GM21737 (cell line): ENCODE measurements around the gene DIAPH3.
"Not testable (repeated sequence)": the region's sequence is repeated elsewhere in the genome, so short reads cannot be mapped to it uniquely, and the experiment has no call there.

Source experiments
- ATAC-seq: cut with Tn5 transposase; IDR thresholded peaks from one replicate; pipeline ENCODE4 v1.9.1; 2021; ENCODE audit warnings: mild to moderate bottlenecking, moderate library complexity; ENCODE audit not compliant: unreplicated experiment

Gene DIAPH3

GRCh38 chr13:60095300-60095699 lies 68.4 kb downstream of the DIAPH3 start:
- no peak for ATAC-seq

DNA sequence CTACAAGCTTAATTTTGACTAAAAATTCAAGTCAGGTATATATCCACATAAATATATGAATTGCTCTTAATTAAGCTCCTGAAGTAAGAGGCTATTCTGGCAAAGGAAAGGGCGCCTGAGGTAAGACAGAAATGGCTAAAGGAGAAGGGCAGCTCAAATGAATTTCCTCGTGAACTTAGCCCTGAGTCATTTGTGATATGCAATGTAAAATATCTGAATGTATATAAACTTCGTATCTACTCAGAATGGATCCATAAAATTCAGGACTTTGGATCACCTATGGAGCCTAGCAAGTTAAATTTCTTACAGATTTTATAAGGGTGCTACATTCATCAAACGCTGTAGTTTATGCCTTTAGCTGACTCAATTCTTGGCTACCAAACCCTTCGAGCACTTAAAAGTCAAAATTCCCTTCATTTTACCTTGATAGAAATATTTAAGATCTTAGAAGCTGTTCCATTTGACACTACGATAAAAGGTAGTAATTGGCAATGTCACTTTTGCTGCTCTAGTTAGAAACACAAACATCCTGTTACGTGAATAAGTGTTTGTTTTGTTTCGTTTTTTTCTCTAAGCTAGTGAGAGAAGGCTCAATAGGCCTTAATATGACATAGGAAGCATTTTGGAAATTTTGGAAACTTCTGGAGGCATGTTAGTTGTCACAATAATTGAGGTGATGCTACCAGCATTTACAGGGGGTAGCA lies 69.2 kb downstream of the DIAPH3 start:
- no peak for ATAC-seq

DNA sequence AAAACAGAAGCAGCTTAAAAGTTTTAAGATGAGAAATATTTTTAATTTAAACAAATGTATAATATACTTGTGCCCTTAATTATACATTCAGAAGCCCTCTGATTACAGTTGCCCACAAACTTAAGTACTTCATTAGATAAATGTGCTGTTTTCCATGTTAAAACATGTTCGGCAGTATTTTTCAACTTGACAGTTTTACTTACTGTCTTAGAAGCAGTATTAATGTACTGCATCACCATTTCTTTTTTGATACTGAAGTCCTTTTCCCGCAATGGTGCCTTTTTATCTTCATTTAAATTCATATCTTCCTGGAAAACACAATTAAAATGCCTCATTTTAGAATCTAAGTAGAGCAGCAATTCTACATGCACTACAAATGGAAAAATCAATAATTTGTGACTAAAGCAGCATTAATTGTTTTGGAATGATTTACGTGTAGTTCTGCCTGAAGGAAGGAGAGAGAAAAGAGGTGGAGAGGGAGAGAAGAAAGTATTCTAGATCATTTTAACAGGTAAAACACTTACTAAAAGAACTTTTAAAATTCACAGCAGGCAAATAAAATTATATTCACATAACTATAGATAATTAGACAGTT lies 70.2 kb downstream of the DIAPH3 start:
- ATAC-seq, result no peak

DNA sequence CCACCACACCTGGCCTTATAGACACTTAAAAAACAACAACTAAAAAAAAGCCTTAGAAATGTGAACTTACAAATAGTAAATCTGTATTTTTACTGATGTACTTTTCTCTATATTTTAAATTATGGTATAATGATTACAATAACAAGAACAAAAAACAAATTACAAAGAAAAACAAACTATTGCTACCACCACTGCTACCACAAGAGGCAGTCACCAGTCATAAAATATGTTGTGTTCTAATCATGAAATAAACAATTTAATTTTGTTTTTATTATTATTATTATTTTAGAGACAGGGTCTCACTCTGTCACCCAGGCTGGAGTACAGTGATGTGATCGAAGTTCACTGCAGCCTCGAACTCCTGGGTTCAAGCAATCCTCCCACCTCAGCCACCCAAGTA lies 72.2 kb downstream of the DIAPH3 start:
- ATAC-seq, result no peak

- no peak for ATAC-seq
Measured at GRCh38 chr13:60090574-60090973, 73.2 kb downstream of the DIAPH3 start.

- not testable (repeated sequence) for ATAC-seq
Measured at GRCh38 chr13:60083780-60084179, 79.9 kb downstream of the DIAPH3 start.

GRCh38 chr13:60080850-60081249 lies 82.9 kb downstream of the DIAPH3 start:
- ATAC-seq, result no peak

DNA sequence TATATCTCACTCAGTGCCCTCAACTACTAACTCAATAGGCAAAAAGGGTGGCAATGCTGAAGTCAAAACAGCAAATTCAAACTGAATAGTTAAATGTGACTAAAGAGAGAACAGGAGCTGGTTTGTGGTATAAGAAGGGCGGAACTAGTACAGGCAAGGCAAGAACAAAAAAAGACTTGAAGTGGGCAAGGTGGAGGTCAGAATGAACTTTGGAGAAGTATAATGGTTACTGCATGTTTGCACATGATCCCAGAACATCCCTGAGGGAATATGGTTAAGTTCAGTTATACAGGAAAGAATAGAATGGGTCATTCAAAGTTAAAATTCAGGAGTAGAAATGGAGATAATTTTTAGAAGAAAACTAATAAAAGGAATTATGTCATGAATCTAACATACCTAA lies 85.5 kb downstream of the DIAPH3 start:
- no peak for ATAC-seq

GRCh38 chr13:60075850-60076249 lies 87.9 kb downstream of the DIAPH3 start:
- no peak for ATAC-seq

DNA sequence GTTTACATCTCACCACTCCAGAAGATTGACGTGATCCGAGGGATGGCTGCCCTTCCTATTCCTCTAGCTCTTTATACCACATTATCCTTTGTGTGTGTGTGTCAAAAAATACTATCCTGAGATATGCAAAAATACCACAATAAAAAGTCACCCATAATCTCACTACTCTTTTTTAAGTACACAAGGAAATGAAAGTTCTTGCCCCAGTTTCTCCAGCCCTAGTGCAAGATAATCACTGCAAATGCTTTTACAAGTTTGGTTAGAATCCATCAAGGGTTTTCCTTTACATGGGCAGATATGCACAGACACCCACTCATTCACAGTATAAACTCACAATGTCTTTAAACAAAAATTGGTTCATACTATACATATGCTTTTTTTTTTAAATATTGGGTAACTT lies 89.3 kb downstream of the DIAPH3 start:
- ATAC-seq, result no peak

- ATAC-seq, result no peak
Measured at GRCh38 chr13:60066226-60066625, 97.5 kb downstream of the DIAPH3 start.

DNA sequence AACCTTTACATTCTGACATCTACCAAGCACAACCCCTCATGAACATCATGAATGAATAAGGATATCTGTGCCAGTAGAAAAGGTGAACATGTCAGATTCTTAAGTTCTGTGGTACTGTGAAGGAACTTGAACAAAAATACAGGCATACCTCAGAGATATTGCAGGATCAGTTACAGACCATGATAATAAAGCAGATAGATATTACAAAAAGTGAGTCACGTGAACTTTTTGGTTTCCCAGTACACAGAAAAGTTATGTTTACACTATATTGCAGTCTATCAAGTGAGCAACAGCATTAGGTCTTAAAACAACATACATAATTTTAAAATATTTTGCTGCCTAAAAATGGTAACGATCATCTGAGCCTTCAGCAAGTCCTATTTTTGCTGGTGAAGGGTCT lies 101.2 kb downstream of the DIAPH3 start:
- no peak for ATAC-seq

DNA sequence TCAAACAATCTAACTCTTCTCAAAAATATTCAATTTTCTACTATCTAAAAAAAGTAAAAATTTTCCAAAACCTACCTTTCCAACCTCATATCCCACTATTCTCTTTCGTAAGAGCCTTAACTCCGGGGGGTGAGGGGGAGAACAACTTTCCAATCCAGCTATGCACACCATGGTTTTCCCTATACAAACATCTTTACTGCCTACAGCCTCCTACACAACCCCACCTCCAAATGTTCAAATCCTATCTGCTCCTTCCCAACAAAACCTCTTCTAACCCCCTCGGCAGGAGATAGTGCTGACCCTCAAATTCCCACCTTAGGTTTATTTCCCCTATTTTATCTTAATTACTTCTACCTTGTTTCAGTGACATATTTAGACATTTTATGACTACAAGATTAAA lies 102.0 kb downstream of the DIAPH3 start:
- ATAC-seq, result no peak

DNA sequence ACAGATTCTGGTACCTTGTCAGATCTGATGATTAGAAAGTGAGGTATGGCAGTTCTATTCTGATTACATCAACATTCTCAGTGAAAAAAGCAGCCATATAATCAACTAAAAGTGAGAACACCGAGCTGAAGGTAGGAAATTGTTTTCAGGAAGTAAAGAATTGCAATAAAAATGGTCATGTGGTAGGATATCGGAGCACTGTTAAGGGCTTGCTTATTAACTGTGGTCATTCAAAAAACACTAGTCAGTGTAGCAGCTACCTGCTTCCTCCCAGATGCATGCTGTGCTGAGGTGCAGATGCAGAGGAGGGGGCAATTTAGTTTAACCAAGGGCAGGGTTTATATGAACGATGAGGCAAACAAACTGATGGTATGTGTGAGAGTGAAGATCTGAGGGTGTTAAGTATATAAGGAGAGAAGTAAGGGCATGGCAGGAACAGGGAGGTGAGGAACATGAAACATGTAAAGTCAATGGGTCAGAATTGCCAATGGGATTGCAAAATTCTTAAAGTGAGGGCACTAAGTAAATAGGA lies 111.9 kb downstream of the DIAPH3 start:
- ATAC-seq, result no peak

DNA sequence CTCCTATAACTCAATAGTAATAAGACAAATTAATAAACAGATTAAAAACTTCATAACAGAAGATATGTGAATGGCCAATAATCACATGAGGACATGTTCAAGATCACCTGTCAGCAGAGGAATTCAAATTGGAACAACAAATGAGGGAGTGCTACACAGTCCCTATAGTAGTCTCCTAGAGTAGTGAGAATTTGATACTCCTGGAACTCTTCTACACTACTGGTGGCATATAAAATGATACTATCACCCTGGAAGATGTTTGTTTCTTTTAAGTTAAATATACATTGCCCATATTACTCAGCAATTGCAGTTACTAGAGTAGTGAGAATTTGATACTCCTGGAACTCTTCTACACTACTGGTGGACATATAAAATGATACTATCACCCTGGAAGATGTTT lies 115.4 kb downstream of the DIAPH3 start:
- not testable (repeated sequence) for ATAC-seq

DNA sequence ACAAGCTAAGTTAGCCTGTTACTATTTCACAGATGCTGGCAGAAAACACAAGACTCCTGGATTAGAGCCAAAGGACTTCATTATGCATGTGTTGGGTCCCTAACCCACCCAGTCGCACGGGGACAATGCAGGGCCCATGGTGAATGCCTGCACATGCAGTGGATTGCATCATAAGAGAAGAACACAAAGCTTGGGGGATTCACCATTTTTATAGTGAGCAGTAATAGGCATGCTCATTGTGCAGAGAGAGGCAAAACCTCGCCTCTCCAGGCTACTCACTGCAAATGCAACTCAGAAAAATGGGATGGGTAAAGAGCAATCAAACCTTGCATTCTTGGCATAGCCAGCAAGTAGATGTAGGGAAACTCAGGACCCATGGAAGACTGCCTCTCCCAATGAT lies 115.8 kb downstream of the DIAPH3 start:
- no peak for ATAC-seq

GRCh38 chr13:60044321-60044720 lies 119.4 kb downstream of the DIAPH3 start:
- no peak for ATAC-seq

- ATAC-seq, result no peak
Measured at GRCh38 chr13:60043262-60043661, 120.5 kb downstream of the DIAPH3 start.

GRCh38 chr13:60040668-60041067 lies 123.1 kb downstream of the DIAPH3 start:
- ATAC-seq, result not testable (repeated sequence)

- ATAC-seq, result no peak
Measured at GRCh38 chr13:60035874-60036273, 127.9 kb downstream of the DIAPH3 start.

GRCh38 chr13:60032851-60033250 lies 130.9 kb downstream of the DIAPH3 start:
- no peak for ATAC-seq

- ATAC-seq, result no peak
Measured at GRCh38 chr13:60028021-60028420, 135.7 kb downstream of the DIAPH3 start.

GRCh38 chr13:60026286-60026685 lies 137.4 kb downstream of the DIAPH3 start:
- no peak for ATAC-seq
